Regular cardiac myocyte (primary cell): Measurements from ENCODE around the gene RPS6KA1. TPM values are rescaled to one million over a fixed set of nuclear protein-coding genes. Genes with fewer than 3 reads are reported as not detected.

Experiments used
- total RNA-seq: library from RNA; depleted of rRNA; stranded (reverse); fragments of >200 nt; gene quantifications from 2 replicates; pipeline ENCODE4 v1.2.3, GENCODE V29; 2014

Gene RPS6KA1
- 4.2 and 4.5 TPM in 2 replicates for total RNA-seq

DNA sequence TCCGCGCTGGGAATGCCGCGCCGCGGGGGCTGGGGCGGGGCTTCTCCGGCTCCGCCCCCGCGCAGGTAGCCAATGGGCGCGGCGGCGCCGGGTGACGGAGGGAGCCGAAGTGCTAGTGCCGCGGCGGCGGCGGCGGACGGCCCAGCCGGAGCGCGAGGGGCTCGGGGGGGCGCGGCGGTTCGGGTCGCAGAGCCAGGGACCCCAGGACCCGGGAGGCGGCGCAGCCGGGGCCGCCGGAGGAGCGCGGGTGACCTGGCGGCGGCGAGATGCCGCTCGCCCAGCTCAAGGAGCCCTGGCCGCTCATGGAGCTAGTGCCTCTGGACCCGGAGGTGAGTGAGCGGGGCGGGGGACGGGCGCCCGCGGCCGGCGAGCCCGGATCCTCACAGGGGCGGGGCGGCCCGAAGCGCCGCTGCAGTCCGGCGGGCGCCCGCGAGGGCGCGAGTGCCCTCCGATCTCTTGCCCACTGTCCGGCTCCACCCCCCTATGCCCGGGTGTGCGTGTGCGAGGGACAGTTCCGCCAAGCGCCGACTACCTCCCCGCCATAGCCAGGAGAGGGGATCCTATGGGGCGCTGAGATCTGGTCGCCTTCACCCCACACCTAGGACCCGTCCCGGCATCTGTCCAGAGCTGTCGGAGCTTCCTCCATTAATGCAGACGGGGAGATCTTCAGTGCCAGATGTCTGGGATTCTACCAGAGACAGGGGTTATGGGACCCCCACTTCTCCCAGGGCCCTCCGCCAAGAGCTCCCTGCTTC is at the start of gene RPS6KA1:
RPS6KA1 (plus strand) TSS at position 107 of the 755 bp plus-strand sequence; CDS start at position 267, 160 bp downstream.

Other genes with a start within 250 kb of the RPS6KA1 start
- gene SH3BGRL3, start 249.7 kb upstream of the RPS6KA1 start, total RNA-seq: 20.9 and 22.8 TPM in 2 replicates
- gene UBXN11, start 223.1 kb upstream of the RPS6KA1 start, total RNA-seq: 2.3 and 3.1 TPM in 2 replicates
- gene CD52, start 211.8 kb upstream of the RPS6KA1 start, total RNA-seq: not detected in 2 replicates
- gene CRYBG2, start 175.6 kb upstream of the RPS6KA1 start, total RNA-seq: under 0.01 TPM in 1 of 2 replicates, not detected in the other
- gene ZNF683, start 157.0 kb upstream of the RPS6KA1 start, total RNA-seq: not detected in 2 replicates
- not detected in 2 replicates for gene LIN28A, start 118.9 kb upstream of the RPS6KA1 start, total RNA-seq
- gene DHDDS, start 97.4 kb upstream of the RPS6KA1 start, total RNA-seq: 54.4 and 60.6 TPM in 2 replicates
- gene HMGN2, start 57.3 kb upstream of the RPS6KA1 start, total RNA-seq: 123 and 354 TPM in 2 replicates
- 7.0 and 11.9 TPM in 2 replicates for gene ARID1A, start 166.3 kb downstream of the RPS6KA1 start, total RNA-seq